ENCODE data around the gene FBN2.

DNA sequence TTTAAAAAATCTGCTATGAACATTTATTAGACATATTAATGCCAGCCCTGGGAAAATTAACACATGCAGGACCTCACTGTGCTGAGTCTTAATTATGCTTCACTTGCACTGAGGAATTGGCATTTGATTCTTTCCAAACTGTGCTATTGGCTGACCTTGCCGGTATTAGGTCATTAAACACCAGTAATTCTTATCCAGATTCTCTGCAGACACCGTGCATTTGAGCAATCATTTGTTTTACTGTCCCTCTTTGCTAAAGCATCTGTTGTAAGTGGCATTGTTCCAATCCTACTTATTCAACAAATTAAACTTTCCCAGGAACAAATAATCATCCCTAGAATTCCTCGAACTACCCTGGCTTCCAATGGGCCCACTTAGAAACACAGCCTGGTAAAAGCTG, 309.5 kb downstream of the FBN2 start:
- TF ChIP-seq, protein P1, sequence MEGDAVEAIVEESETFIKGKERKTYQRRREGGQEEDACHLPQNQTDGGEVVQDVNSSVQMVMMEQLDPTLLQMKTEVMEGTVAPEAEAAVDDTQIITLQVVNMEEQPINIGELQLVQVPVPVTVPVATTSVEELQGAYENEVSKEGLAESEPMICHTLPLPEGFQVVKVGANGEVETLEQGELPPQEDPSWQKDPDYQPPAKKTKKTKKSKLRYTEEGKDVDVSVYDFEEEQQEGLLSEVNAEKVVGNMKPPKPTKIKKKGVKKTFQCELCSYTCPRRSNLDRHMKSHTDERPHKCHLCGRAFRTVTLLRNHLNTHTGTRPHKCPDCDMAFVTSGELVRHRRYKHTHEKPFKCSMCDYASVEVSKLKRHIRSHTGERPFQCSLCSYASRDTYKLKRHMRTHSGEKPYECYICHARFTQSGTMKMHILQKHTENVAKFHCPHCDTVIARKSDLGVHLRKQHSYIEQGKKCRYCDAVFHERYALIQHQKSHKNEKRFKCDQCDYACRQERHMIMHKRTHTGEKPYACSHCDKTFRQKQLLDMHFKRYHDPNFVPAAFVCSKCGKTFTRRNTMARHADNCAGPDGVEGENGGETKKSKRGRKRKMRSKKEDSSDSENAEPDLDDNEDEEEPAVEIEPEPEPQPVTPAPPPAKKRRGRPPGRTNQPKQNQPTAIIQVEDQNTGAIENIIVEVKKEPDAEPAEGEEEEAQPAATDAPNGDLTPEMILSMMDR (IDR thresholded peaks at IDR 0.05): no peak
- no peak for TF ChIP-seq POLR2AphosphoS5 (IDR thresholded peaks at IDR 0.05)
- TF ChIP-seq POLR2A (IDR thresholded peaks at IDR 0.05): no peak
- TF ChIP-seq EP300 (IDR thresholded peaks at IDR 0.05): no peak
